ENCODE results near the gene EML2.
"Not testable (repeated sequence)": the region's sequence is repeated elsewhere in the genome, so short reads cannot be mapped to it uniquely, and the experiment has no call there.

Gene EML2

DNA sequence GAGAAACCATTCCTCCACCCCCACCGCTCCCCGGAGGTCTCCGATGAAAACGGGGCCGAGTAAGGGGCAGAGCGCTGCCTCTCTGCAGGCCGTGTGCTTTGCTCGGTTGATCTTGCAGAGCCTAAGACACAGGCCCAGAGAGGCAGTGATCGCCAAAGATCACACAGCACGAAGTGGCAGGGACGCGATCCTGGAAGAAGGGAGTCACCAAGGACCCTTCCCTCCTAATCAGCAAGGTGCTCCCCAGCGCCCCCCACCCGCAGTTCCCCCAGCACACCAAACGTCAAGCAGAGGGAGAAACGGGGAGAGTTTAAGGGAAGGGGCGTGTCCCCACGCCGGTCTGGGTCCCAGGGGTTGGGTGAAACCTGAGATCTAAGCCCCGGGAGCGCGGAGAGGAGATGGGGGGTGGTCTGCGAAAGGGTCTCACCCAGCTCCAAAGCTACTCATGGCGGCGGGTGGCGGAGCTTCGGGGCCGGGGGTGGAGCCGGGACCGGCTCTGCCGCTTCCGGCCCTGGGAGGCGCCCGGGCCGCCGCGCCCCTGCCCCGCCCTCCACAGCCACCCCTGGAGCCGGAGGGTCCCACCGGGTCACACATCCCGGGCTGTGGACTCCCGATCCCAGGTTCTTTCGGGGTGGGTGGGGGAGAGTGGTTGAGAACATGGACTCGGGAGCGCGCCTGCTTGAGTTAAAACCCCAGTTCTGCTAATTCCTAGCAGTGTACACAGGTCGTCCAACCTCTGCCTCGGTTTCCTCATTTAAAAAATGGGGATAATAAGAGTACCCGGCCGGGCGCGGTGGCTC lies at the start of gene EML2:
EML2 (minus strand) TSS at position 468 of the 800 bp plus-strand sequence; CDS start at position 447, 21 bp downstream.
- peak within 1 kb of the TSS; percentile 69; the same call in 1 of the 2 replicates for H3K27ac ChIP-seq
- TF ChIP-seq, protein P1, sequence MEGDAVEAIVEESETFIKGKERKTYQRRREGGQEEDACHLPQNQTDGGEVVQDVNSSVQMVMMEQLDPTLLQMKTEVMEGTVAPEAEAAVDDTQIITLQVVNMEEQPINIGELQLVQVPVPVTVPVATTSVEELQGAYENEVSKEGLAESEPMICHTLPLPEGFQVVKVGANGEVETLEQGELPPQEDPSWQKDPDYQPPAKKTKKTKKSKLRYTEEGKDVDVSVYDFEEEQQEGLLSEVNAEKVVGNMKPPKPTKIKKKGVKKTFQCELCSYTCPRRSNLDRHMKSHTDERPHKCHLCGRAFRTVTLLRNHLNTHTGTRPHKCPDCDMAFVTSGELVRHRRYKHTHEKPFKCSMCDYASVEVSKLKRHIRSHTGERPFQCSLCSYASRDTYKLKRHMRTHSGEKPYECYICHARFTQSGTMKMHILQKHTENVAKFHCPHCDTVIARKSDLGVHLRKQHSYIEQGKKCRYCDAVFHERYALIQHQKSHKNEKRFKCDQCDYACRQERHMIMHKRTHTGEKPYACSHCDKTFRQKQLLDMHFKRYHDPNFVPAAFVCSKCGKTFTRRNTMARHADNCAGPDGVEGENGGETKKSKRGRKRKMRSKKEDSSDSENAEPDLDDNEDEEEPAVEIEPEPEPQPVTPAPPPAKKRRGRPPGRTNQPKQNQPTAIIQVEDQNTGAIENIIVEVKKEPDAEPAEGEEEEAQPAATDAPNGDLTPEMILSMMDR (conservative IDR thresholded peaks at IDR 0.05) = peak; percentile 50

GRCh38 chr19:45687599-45687998 lies 48.4 kb upstream of the EML2 start:
- TF ChIP-seq, protein P1 (conservative IDR thresholded peaks at IDR 0.05) = no peak
- peak overlapping the region; percentile 50 for H3K27ac ChIP-seq

DNA sequence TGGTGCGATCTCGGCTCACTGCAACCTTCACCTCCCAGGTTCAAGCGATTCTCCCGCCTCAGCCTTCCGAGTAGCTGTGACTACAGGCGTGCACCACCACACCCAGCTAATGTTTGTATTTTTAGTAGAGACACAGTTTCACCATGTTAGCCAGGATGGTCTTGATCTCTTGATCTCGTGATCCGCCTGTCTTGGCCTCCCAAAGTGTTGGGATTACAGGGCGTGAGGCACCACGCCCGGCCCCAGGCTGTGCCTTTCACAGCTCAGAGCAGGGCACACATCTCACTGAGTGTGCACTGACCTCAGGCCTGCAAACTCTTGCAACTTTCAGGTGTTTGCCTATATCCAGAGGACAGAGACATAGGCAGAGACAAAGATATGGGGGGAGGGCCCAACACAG lies 45.8 kb upstream of the EML2 start:
- not testable (repeated sequence) for H3K27ac ChIP-seq

GRCh38 chr19:45682908-45683307 lies 43.7 kb upstream of the EML2 start:
- H3K27ac ChIP-seq = no peak overlapping the region; the same call in 1 of the 2 replicates
- TF ChIP-seq, protein P1 (conservative IDR thresholded peaks at IDR 0.05) = no peak

GRCh38 chr19:45682117-45682516 lies 42.9 kb upstream of the EML2 start:
- peak overlapping the region; percentile 75 for H3K27ac ChIP-seq
- TF ChIP-seq, protein P1 (conservative IDR thresholded peaks at IDR 0.05) = no peak

DNA sequence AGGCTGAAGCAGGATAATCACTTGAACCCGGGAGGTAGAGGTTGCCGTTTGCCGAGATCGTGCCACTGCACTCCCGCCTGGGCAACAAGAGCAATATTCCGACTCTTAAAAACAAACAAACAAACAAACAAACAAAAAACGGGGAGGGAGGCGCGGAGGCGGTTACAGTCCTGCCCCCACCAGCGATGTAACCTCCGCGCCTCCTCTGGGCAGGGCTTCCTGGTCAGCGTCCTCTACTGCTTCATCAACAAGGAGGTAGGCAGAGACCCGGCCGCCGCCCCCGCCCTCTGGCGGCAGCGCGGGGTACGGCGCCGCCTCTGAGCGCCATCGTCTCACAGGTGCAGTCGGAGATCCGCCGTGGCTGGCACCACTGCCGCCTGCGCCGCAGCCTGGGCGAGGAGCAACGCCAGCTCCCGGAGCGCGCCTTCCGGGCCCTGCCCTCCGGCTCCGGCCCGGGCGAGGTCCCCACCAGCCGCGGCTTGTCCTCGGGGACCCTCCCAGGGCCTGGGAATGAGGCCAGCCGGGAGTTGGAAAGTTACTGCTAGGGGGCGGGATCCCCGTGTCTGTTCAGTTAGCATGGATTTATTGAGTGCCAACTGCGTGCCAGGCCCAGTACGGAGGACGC lies 42.3 kb upstream of the EML2 start:
- peak overlapping the region; percentile 75 for H3K27ac ChIP-seq
- TF ChIP-seq, protein P1 (conservative IDR thresholded peaks at IDR 0.05) = peak; percentile 99

DNA sequence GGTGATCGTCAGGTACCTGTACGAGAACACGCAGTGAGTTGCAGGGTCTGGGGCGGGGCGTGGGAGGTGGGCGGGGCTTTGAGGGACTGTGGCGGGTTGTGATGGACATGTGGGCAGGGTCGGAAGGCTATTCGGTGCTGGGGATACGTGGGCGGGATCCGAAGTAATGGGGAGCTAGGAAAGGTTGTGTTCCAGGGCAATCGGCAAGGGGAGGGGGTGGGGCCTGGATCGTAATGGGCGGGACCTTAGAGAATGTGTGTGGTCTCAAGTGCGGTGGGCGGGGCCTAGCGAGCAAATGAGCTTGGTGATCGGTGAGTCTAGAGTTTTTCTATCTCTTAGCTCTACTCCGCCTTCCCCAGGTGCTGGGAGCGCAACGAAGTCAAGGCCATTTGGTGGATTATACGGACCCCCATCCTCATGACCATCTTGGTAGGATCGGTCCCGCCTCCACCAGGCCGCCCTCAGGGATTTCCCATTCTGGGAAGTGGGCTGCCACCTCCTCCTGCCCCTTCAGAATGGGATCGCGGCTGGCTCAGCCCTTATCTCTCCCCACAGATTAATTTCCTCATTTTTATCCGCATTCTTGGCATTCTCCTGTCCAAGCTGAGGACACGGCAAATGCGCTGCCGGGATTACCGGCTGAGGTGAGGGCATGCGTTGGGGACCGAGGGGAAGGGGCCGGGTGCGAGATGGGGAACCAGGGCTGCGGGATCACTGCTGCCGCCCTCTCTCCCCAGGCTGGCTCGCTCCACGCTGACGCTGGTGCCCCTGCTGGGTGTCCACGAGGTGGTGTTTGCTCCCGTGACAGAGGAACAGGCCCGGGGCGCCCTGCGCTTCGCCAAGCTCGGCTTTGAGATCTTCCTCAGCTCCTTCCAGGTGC lies 38.4 kb upstream of the EML2 start:
- TF ChIP-seq, protein P1 (conservative IDR thresholded peaks at IDR 0.05) = peak; percentile 78
- peak overlapping the region; percentile 39; the same call in 1 of the 2 replicates for H3K27ac ChIP-seq
